Right atrium auricular region (tissue), 2 donors: ENCODE measurements around the gene OR52W1. TPM values are rescaled to one million over a fixed set of nuclear protein-coding genes. Genes with fewer than 3 reads are reported as not detected.

Experiments used
- DNase-seq: peaks from one replicate; pipeline ENCODE4 v3.0.0-alpha.2; 2019; ENCODE audit warnings: low spot score
- H3K27ac ChIP-seq, 2 donors: fragments of 200-600 bp; sonication (generic); 1 replicate in 1 of 2; 2 replicates in 1 of 2; pipeline ENCODE4 v1.5.1; 2016 to 2019
- H3K27me3 ChIP-seq, 2 donors: fragments of 200-600 bp; sonication (generic); one replicate each; pipeline versions ENCODE4 v1.5.1 to v1.6.0; 2017 to 2019
- H3K36me3 ChIP-seq: fragments of 200-600 bp; sonication (generic); one replicate; pipeline ENCODE4 v1.5.1; 2016
- H3K4me1 ChIP-seq, 2 donors: fragments of 200-600 bp; sonication (generic); one replicate each; pipeline versions ENCODE4 v1.5.1 to v1.6.0; 2017 to 2019
- H3K4me3 ChIP-seq, 2 donors: fragments of 200-600 bp; sonication (generic); 1 replicate in 1 of 2; 2 replicates in 1 of 2; pipeline ENCODE4 v1.5.1; 2017 to 2019; ENCODE audit warnings: mild to moderate bottlenecking in 1 of 2, moderate library complexity in 1 of 2
- H3K9me3 ChIP-seq, 2 donors: fragments of 200-600 bp; sonication (generic); one replicate each; pipeline ENCODE4 v1.5.1; 2019
- CTCF ChIP-seq, 2 donors: fragments of 200-600 bp; sonication (generic); IDR thresholded peaks; one replicate each; pipeline ENCODE4 v1.5.1; 2019; ENCODE audit warnings: antibody characterized with exemption in 2 of 2
- total RNA-seq, 2 donors: library from RNA; depleted of rRNA; stranded (reverse); fragments of >200 nt; gene quantifications; one replicate each; pipeline ENCODE4 v1.1.0, GENCODE V29; 2016

The OR52W1 gene
- total RNA-seq, 2 donors from 2014 or later, result not detected

GRCh38 chr11:6217722-6218121, 18.7 kb downstream of the OR52W1 start:
- Histone ChIP-seq H3K36me3 (peaks cover 77% of the 10 kb centered on the region), H3K4me1 (no peaks in the 10 kb centered on the region), H3K27me3 (no peaks in the 10 kb centered on the region), H3K9me3 (no peaks in the 10 kb centered on the region), H3K4me3 (no peak overlapping the region), H3K27ac (no peak overlapping the region)
- DNase-seq, result no peak
- no peak for TF ChIP-seq CTCF (IDR thresholded peaks at IDR 0.05)

- H3K9me3 ChIP-seq, result no peaks in the 10 kb centered on the region
- no peak for TF ChIP-seq CTCF (IDR thresholded peaks at IDR 0.05)
- peaks cover 0 to 2% of the 10 kb centered on the region in 2 donors for H3K4me1 ChIP-seq
- no peaks in the 10 kb centered on the region for H3K27me3 ChIP-seq
- peaks cover 77% of the 10 kb centered on the region for H3K36me3 ChIP-seq
- H3K27ac ChIP-seq, result peak overlapping the region in 1 of 2 donors; percentile 49
- peak; percentile 72 for DNase-seq
- no peak overlapping the region for H3K4me3 ChIP-seq
Observed at GRCh38 chr11:6219359-6219758, 20.3 kb downstream of the OR52W1 start.

- H3K27ac ChIP-seq, result no peak overlapping the region
- peaks cover 46% of the 10 kb centered on the region for H3K36me3 ChIP-seq
- no peak for DNase-seq
- TF ChIP-seq CTCF (IDR thresholded peaks at IDR 0.05), result no peak
- no peak overlapping the region for H3K4me3 ChIP-seq
- H3K4me1 ChIP-seq, result peaks cover 0 to 16% of the 10 kb centered on the region in 2 donors
- no peaks in the 10 kb centered on the region for H3K9me3 ChIP-seq
- H3K27me3 ChIP-seq, result no peaks in the 10 kb centered on the region
Observed at GRCh38 chr11:6223854-6224253, 24.8 kb downstream of the OR52W1 start.

GRCh38 chr11:6224421-6224820, 25.4 kb downstream of the OR52W1 start:
- H3K27me3 ChIP-seq, result no peaks in the 10 kb centered on the region
- no peak overlapping the region for H3K4me3 ChIP-seq
- no peaks in the 10 kb centered on the region for H3K9me3 ChIP-seq
- H3K4me1 ChIP-seq, result peaks cover 0 to 16% of the 10 kb centered on the region in 2 donors
- no peak overlapping the region for H3K27ac ChIP-seq
- DNase-seq, result no peak
- TF ChIP-seq CTCF (IDR thresholded peaks at IDR 0.05), result no peak
- peaks cover 40% of the 10 kb centered on the region for H3K36me3 ChIP-seq

- Histone ChIP-seq H3K4me3 (no peak overlapping the region), H3K27me3 (no peaks in the 10 kb centered on the region), H3K9me3 (no peaks in the 10 kb centered on the region), H3K27ac (peak overlapping the region in 1 of 2 donors; percentile 35), H3K4me1 (peaks cover 0 to 18% of the 10 kb centered on the region in 2 donors), H3K36me3 (peaks cover 36% of the 10 kb centered on the region)
- TF ChIP-seq CTCF (IDR thresholded peaks at IDR 0.05), result no peak
- no peak for DNase-seq
Observed at GRCh38 chr11:6225024-6225423, 26.0 kb downstream of the OR52W1 start.

- H3K27ac ChIP-seq, result peak overlapping the region in 1 of 2 donors; percentile 35
- no peak for DNase-seq
Observed at GRCh38 chr11:6225896-6226295, 26.9 kb downstream of the OR52W1 start.

More at GRCh38 chr11:6225896-6226295, 26.9 kb downstream of the OR52W1 start:
- H3K4me3 ChIP-seq, result no peak overlapping the region
- H3K9me3 ChIP-seq, result no peaks in the 10 kb centered on the region
- peaks cover 0 to 20% of the 10 kb centered on the region in 2 donors for H3K4me1 ChIP-seq
- H3K27me3 ChIP-seq, result no peaks in the 10 kb centered on the region
- TF ChIP-seq CTCF (IDR thresholded peaks at IDR 0.05), result no peak
- peaks cover 33% of the 10 kb centered on the region for H3K36me3 ChIP-seq
